GM19239 (cell line): ENCODE results near the gene TMEM229A.

ENCODE experiments used
- DNase-seq: peaks from one replicate; pipeline ENCODE4 v3.0.0; 2011; ENCODE audit warnings: low spot score; ENCODE audit not compliant: insufficient read length
- FAIRE-seq: peaks from 2 replicates; lab custom pipeline; 2011; peaks lifted over from hg19 to GRCh38; lab: Jason Lieb, UNC

Gene TMEM229A

DNA sequence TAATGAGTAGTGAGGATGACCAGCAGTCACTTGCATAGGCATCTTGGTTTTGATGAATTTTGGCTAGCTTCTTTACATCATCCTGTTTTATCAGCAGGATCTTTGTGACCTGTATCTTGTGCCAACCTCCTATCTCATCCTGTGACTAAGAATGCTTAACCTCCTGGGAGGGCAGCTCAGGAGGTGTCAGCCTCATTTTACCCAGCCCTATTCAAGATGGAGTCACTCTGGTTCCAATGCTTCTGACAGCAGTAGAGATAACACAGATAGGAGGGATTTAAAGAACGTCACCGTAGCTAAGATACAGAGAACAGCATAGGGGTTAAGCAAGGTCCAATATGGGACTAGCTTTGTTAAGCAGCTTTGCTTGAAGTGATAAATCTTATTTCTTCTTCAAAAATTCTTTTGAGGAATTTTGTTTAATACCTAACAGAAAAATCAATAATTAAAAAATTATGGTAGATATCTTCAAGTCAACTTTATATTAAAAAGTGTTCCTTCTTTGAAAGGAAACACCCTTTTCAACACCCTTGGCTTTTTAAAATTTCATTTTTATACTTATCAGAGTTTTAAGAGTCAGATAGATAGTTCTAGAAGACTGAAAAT lies 39.9 kb downstream of the TMEM229A start:
- DNase-seq (no peak), FAIRE-seq (no peak)

DNA sequence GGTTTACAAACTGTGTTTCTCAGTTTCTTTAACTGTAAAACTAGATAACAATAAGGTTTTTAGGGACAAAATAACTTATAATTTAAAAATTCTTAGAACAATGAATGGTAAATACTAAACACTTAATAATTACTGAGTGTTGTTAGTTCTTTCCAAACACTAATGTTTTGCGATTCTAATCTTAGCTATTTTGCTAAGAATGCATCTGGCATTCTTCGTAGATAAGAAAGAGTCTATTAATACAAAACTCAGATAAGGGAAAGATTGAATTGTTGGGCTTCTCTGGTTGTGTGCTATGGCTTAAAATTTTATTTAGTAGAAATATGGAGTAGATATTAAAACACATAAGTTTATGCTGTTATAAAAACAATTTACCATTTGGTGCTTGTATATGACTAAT lies 45.4 kb downstream of the TMEM229A start:
- DNase-seq (no peak), FAIRE-seq (no peak)
